MM.1S (cell line): ENCODE data around the gene CASTOR1.

Experiments
- DNase-seq: peaks from one replicate; pipeline ENCODE4 v3.0.0-alpha.2; 2015
- H2AFZ ChIP-seq: fragments of 300-600 bp; sonication (generic); 2 replicates; pipeline ENCODE4 v1.6.0; 2016; ENCODE audit warnings: antibody characterized with exemption, low read length
- H3F3A ChIP-seq: fragments of 300-600 bp; sonication (generic); 2 replicates; pipeline ENCODE4 v1.6.1; 2016; ENCODE audit warnings: mild to moderate bottlenecking, antibody characterized with exemption, low read length, moderate library complexity, mixed read lengths; ENCODE audit not compliant: insufficient read depth
- H3K27ac ChIP-seq: fragments of 300-600 bp; sonication (generic); 2 replicates; pipeline ENCODE4 v1.5.1; 2016; ENCODE audit warnings: mild to moderate bottlenecking, low read length
- H3K27me3 ChIP-seq: fragments of 300-600 bp; sonication (generic); replicated peaks from 2 replicates; pipeline ENCODE4 v1.6.0; 2016; ENCODE audit warnings: low read length; ENCODE audit not compliant: insufficient read depth
- H3K36me3 ChIP-seq: fragments of 300-600 bp; sonication (generic); replicated peaks from 2 replicates; pipeline ENCODE4 v1.6.1; 2016; ENCODE audit warnings: mild to moderate bottlenecking, low read length, mixed read lengths; ENCODE audit not compliant: insufficient read depth
- H3K4me1 ChIP-seq: fragments of 300-600 bp; sonication (generic); 2 replicates; pipeline ENCODE4 v1.6.1; 2016; ENCODE audit warnings: low read length, mixed read lengths
- H3K4me2 ChIP-seq: fragments of 300-600 bp; sonication (generic); 2 replicates; pipeline ENCODE4 v1.6.0; 2016; ENCODE audit warnings: low read depth, low read length
- H3K4me3 ChIP-seq: fragments of 300-600 bp; sonication (generic); 2 replicates; pipeline ENCODE4 v1.5.1; 2016; ENCODE audit warnings: low read length, mixed read lengths
- H3K79me2 ChIP-seq: fragments of 300-600 bp; sonication (generic); 2 replicates; pipeline ENCODE4 v1.6.1; 2016; ENCODE audit warnings: mixed run types, low read length, mixed read lengths
- H3K9ac ChIP-seq: fragments of 300-600 bp; sonication (generic); 2 replicates; pipeline ENCODE4 v1.6.1; 2016; ENCODE audit warnings: low read length, mixed read lengths
- H3K9me2 ChIP-seq: fragments of 300-600 bp; sonication (generic); replicated peaks from 2 replicates; pipeline ENCODE4 v1.6.1; 2016; ENCODE audit warnings: mild to moderate bottlenecking, low read length, mixed read lengths; ENCODE audit not compliant: insufficient read depth
- H3K9me3 ChIP-seq: fragments of 300-600 bp; sonication (generic); replicated peaks from 2 replicates; pipeline ENCODE4 v1.6.1; 2016; ENCODE audit warnings: mild to moderate bottlenecking, low read length, mixed read lengths; ENCODE audit not compliant: insufficient read depth
- H4K20me1 ChIP-seq: fragments of 300-600 bp; sonication (generic); 2 replicates; pipeline ENCODE4 v1.6.1; 2016; ENCODE audit warnings: mild to moderate bottlenecking, low read length, moderate library complexity, mixed read lengths; ENCODE audit not compliant: insufficient read depth
- EZH2 ChIP-seq: fragments of 300-600 bp; sonication (generic); optimal IDR thresholded peaks from 2 replicates; pipeline ENCODE3; 2017; ENCODE audit warnings: low read depth, mild to moderate bottlenecking, antibody characterized with exemption, low read length, mixed read lengths
- EZH2phosphoT487 ChIP-seq: fragments of 300-600 bp; sonication (generic); IDR thresholded peaks from 2 replicates; pipeline ENCODE4 v1.6.1; 2018; ENCODE audit warnings: antibody characterized with exemption, low read length
- TF ChIP-seq, protein P1 (sequence below): fragments of 300-600 bp; sonication (generic); IDR thresholded peaks from 2 replicates; pipeline ENCODE4 v1.5.1; 2016; ENCODE audit warnings: antibody characterized with exemption, low read length, mixed read lengths

Gene CASTOR1

DNA sequence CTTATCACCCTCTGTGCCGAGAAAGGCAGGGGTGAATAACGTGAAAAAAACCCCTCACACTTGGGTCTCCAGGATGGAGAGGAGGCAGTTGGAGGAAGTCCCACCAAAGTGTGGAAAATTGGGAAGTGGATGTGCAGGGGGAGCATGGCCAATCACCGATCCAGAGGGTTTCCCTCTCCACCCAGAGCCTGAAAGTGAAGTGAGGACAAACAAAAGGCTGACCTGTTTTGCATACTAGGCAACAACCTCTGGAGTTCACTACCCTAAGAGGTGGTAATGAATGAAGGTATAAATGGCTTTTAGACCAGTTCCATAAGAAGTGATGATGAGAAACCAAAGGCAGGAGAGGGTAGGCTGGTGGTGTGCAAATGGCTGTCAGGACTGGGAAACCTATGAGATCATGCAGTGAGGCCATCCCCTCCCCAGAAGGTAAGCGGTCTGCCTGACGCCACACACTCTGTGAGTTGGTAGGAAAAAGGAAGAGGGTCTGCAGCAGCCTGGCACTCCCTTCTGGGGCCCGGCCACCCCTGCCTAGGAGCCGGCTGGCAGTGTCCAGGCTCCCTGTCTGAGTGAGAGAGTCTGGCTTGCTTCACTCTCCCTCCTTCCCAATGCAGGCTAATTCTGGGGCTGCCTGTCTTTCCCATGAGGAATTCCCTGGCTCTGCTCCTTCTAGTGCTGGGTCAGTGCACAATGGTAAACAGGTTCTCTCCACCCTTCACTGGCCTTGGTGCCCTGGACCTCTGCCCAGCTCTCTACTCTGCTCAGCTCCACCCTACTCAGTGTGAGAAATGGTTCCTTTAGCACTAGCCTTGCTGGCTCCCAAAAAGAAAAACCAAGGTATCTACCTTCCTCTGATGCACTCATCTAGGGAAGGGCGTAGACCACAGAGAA lies 21.8 kb upstream of the CASTOR1 start:
- peak overlapping the region; percentile 33 for H3K4me2 ChIP-seq
- no peak for DNase-seq
- no peak for TF ChIP-seq EZH2phosphoT487
- TF ChIP-seq, protein P1, sequence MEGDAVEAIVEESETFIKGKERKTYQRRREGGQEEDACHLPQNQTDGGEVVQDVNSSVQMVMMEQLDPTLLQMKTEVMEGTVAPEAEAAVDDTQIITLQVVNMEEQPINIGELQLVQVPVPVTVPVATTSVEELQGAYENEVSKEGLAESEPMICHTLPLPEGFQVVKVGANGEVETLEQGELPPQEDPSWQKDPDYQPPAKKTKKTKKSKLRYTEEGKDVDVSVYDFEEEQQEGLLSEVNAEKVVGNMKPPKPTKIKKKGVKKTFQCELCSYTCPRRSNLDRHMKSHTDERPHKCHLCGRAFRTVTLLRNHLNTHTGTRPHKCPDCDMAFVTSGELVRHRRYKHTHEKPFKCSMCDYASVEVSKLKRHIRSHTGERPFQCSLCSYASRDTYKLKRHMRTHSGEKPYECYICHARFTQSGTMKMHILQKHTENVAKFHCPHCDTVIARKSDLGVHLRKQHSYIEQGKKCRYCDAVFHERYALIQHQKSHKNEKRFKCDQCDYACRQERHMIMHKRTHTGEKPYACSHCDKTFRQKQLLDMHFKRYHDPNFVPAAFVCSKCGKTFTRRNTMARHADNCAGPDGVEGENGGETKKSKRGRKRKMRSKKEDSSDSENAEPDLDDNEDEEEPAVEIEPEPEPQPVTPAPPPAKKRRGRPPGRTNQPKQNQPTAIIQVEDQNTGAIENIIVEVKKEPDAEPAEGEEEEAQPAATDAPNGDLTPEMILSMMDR, result no peak
- TF ChIP-seq EZH2, result no peak
- no peaks in the 10 kb centered on the region for H3K27me3 ChIP-seq
- H3K36me3 ChIP-seq, result no peaks in the 10 kb centered on the region
- H3K4me1 ChIP-seq, result peaks cover 50% of the 10 kb centered on the region
- H3F3A ChIP-seq, result peaks cover 21% of the 10 kb centered on the region
- H3K9me3 ChIP-seq, result no peaks in the 10 kb centered on the region
- no peak overlapping the region for H2AFZ ChIP-seq
- peaks cover 72% of the 10 kb centered on the region for H3K79me2 ChIP-seq
- H3K9me2 ChIP-seq, result no peaks in the 10 kb centered on the region
- H4K20me1 ChIP-seq, result no peaks in the 10 kb centered on the region
- H3K27ac ChIP-seq, result peak overlapping the region; percentile 68; the same call in 1 of the 2 replicates
- H3K4me3 ChIP-seq, result no peak overlapping the region
- H3K9ac ChIP-seq, result no peak overlapping the region

DNA sequence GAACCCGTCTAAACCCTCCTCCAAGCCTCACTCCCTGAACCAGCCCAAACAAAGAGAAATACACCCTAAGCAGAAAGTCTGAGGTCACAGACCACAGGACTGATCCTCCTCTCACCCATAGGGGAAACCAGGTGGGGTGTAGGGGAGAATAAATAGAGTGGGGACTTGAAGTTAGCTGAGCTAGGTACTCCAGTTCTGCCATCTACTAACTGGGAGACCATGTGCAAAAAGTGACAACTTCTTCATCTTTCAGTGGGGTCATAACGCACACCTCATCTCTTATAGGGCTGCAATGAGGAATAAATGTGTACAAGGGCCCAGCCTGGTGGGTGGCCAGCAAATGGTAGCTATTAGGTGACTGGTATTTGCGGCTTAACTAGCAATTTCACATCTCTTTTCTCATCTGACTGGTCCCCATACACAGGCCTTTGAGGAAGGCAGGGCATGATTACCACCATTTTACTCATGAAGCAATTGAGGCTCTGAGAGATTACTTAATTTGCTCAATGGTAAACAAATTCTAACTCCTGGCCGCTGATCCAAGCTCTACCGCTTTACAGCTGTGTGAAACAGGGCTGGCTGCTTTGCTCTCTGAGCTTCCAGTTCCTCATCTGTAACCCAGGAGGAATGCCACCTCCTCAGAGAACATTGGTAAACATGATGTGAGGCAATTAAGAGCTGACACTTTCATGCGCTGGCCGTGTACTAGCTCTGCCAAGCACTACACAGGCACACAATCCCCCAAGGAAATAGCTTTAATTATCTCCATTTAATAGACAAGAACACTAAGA lies 20.8 kb upstream of the CASTOR1 start:
- Histone ChIP-seq H3K27ac (peak overlapping the region; percentile 68; the same call in 1 of the 2 replicates), H3K9me2 (no peaks in the 10 kb centered on the region), H2AFZ (no peak overlapping the region), H3K36me3 (no peaks in the 10 kb centered on the region), H3K4me3 (no peak overlapping the region), H4K20me1 (no peaks in the 10 kb centered on the region), H3K9me3 (no peaks in the 10 kb centered on the region), H3F3A (peaks cover 30% of the 10 kb centered on the region), H3K9ac (no peak overlapping the region), H3K79me2 (peaks cover 70% of the 10 kb centered on the region), H3K27me3 (no peaks in the 10 kb centered on the region), H3K4me2 (peak overlapping the region; percentile 33), H3K4me1 (peaks cover 59% of the 10 kb centered on the region)
- peak; percentile 57 for DNase-seq
- TF ChIP-seq EZH2 (no peak), EZH2phosphoT487 (no peak)
- TF ChIP-seq, protein P1, result no peak

- H3K9ac ChIP-seq, result no peak overlapping the region
- H3K27ac ChIP-seq, result peak overlapping the region; percentile 33; the same call in 1 of the 2 replicates
- H3K4me1 ChIP-seq, result peaks cover 66% of the 10 kb centered on the region
- peak; percentile 54 for DNase-seq
- no peaks in the 10 kb centered on the region for H3K9me2 ChIP-seq
- TF ChIP-seq EZH2phosphoT487 (no peak), EZH2 (no peak)
- TF ChIP-seq, protein P1, result no peak
- H3K4me3 ChIP-seq, result no peak overlapping the region
- no peaks in the 10 kb centered on the region for H4K20me1 ChIP-seq
- H3K9me3 ChIP-seq, result no peaks in the 10 kb centered on the region
- H3K4me2 ChIP-seq, result no peak overlapping the region
- H3K79me2 ChIP-seq, result peaks cover 66% of the 10 kb centered on the region
- H2AFZ ChIP-seq, result no peak overlapping the region
- H3K27me3 ChIP-seq, result no peaks in the 10 kb centered on the region
- peaks cover 31% of the 10 kb centered on the region for H3F3A ChIP-seq
- no peaks in the 10 kb centered on the region for H3K36me3 ChIP-seq
These were observed 19.4 kb upstream of the CASTOR1 start for GRCh38 chr22:30308518-30309230.
